Measurements from ENCODE around the gene CRK.
A peak's percentile ranks its signal among the peaks of the same experiment; 100 is the strongest.

DNA sequence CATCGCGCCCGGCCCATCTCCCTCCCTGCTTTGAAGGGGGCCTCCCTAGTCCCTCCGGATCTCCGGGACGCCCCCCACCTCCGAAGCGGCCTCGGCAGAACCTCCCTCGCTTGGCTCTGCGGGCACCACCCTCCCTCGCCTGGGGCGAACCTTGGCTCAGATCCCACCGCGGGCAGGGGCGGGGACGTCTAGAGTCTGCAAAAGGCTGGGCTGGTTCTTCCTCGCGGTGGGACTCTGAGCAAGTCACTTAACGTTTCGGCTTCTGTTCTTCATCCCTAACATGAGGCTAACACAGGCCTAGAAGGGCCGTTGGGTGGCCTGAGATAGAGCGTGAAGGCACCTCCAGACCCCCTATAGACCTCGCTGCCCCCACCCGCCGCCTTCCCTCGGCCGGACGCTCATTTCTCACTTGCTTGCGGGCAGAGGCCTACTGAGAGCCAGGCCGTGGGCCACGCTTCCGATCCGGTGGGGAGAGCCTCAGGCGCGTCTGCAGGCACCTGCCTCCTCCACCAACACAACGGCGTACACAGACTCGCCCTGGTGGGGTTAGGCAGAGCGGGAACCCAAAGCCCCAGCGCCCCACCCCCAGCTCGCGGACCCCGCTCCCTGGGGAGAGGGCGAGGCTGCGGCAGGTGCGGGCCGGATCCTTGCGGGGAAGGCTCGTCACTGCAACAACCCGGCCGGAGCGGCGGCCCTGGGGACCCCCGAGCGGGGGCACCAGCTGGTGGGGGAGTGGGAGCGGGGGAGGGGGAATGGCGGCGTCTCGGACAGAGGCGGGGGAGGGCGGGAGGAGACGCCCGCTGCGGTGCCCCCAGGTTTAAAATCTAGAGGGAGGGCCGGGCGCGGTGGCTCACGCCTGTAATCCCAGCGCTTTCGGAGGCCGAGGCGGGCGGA is 31.0 kb upstream of the CRK start:
- TF ChIP-seq, protein P1, sequence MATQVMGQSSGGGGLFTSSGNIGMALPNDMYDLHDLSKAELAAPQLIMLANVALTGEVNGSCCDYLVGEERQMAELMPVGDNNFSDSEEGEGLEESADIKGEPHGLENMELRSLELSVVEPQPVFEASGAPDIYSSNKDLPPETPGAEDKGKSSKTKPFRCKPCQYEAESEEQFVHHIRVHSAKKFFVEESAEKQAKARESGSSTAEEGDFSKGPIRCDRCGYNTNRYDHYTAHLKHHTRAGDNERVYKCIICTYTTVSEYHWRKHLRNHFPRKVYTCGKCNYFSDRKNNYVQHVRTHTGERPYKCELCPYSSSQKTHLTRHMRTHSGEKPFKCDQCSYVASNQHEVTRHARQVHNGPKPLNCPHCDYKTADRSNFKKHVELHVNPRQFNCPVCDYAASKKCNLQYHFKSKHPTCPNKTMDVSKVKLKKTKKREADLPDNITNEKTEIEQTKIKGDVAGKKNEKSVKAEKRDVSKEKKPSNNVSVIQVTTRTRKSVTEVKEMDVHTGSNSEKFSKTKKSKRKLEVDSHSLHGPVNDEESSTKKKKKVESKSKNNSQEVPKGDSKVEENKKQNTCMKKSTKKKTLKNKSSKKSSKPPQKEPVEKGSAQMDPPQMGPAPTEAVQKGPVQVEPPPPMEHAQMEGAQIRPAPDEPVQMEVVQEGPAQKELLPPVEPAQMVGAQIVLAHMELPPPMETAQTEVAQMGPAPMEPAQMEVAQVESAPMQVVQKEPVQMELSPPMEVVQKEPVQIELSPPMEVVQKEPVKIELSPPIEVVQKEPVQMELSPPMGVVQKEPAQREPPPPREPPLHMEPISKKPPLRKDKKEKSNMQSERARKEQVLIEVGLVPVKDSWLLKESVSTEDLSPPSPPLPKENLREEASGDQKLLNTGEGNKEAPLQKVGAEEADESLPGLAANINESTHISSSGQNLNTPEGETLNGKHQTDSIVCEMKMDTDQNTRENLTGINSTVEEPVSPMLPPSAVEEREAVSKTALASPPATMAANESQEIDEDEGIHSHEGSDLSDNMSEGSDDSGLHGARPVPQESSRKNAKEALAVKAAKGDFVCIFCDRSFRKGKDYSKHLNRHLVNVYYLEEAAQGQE (IDR thresholded peaks at IDR 0.05; ENCODE audit: low read depth, low read length): no peak
- no peak for TF ChIP-seq SRF (IDR thresholded peaks at IDR 0.05; ENCODE audit: low read depth in 2 of 2, low read length in 2 of 2)
- peak; percentile 75 for TF ChIP-seq POLR2A (IDR thresholded peaks at IDR 0.05; ENCODE audit: low read depth, low read length)
